ENCODE data around the gene KRTAP24-1.

The KRTAP24-1 gene

DNA sequence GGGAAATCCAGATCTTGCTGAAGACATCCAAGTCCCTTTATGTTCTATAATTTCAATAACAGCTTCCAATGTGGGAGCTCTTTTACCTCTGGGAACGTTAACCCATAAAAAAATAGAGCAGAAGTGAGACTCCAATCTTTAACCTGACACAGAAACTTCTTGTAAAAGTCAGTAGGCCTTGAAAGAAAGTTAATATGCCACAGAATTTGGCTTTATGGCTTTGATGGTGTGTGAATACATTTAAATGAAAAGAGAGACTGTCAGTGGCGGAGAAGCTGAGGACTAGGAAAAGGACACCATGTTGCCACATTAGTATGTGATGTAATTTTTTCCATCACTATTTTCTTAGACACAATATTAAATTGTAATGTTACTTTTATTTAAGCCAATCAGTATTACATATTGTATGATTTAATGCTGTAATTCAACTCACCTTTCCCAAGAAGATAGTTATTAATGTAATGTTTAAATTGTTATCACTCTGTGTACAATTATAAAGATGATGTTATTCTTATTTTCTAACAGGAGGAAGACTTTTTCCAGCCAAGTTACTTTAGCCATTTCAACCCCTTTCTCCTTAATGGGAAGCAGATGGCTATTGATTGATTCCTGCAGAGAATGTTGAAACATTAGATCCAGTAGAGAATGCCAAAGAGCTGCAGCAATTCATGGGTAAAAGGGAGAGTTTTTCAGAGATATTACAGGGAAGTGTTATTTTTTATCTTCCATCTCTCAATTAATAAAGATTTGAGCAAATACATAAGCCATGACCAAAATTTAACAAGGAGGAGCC is 49.3 kb downstream of the KRTAP24-1 start:
- DNase-seq, result no peak

DNA sequence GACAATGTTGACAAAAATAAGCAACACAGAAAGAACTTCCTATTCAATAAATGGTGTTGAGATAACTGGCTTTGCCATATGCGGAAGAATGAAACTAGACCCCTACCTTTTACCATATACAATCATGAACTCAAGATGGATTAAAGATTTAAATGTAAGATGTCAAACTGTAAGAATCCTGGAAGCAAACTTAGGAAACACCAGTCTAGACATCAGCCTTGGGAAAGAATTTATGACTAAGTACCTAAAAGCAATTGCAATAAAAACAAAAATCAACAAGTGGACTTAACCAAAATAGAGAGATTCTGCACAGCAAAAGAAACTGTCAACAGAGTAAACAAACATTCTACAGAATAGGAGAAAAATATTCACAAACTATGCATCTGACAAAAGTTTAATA is 50.7 kb downstream of the KRTAP24-1 start:
- DNase-seq, result no peak

All from NCI-H1092 treated with DMSO at 0.1 percent for 48 hours (cell line).